CD4-positive, alpha-beta T cell treated with Interleukin-6 for 4 hours (primary cell): Measurements from ENCODE around the gene PSD2.
A peak's percentile ranks its signal among the peaks of the same experiment; 100 is the strongest.

Source experiments
- DNase-seq: peaks from one replicate; pipeline ENCODE4 v3.0.0-alpha.2; 2020; ENCODE audit warnings: mixed read lengths

Gene PSD2

DNA sequence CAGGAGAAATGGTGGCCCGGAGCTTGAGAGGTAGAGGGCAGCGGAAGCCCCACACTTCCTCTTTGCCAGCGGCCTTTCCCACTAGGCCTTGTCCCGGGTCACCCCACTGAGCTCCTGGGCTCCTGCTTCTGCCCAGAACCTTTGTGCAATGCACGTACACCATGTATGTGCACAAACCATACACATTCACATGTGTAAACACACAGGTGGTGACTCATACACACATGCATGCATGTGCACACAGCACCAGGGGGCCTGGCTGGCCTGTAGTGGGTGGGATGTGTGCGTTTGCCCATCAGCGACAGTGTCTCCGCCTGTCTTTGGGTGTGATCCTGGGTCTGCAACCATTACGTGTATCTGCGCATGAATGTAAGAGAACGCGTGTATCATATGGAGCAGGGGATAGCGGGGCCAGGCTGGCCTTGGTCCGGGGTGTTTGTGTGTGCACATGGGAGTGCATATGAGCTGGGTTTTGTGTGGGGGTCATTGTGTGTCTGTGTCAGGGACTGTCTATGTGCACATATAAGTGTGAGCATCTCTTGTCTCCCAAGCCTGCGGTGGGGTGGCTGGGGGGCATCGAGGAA is 43.7 kb downstream of the PSD2 start:
- DNase-seq: no peak

DNA sequence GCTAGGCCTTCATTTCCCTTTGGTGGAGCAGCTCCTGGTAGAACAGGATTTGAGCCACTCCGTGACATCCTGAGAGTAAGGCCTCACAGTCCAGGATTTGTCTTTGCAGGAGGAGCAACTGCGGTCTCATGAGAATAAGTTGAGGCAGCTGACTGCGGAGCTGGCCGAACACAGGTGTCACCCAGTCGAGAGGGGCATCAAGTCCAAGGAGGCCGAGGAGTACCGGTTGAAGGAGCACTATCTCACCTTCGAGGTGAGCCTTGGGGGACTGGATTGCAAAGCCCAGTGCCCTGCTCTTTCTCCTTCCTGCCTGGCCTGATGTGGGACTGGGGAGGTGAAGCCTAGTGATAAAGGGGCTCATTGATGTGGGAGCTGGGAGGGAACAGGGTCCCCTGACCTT is 44.3 kb downstream of the PSD2 start:
- DNase-seq: no peak

DNA sequence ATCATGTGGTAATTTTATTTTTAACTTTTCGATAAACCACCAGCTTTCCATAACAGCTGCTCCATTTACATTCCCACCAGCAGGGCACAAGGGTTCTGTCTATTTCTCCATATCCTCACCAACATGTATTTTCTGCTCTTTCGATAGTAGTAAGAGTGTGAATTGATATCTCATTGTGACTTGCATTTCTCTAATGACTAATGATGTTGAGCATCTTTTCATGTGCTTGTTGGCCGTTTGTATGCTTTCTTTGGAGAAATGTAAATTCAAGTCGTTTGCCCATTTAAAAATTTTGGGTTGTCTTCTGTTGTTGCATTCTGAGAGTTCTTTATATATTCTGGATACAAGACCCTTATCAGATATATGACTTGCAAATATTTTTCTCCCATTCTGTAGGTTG is 45.9 kb downstream of the PSD2 start:
- no peak for DNase-seq

DNA sequence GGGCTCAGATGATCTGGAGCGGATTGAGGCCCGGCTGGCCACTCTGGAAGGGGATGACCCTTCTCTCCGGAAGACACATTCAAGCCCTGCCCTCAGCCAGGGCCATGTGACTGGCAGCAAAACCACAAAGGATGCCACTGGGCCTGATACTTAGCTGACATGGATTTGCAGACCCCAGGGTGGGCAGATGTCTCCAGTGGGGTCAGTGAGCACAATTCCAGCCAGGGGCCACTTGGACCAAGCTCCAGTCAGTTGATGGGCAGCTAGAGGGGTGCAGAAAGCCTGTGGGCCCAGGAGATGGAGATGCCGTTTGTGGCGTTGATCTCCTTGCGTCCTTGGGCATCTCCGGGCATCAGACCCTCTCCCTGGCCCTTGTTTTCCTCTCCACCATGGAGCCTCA is 46.7 kb downstream of the PSD2 start:
- DNase-seq: no peak

DNA sequence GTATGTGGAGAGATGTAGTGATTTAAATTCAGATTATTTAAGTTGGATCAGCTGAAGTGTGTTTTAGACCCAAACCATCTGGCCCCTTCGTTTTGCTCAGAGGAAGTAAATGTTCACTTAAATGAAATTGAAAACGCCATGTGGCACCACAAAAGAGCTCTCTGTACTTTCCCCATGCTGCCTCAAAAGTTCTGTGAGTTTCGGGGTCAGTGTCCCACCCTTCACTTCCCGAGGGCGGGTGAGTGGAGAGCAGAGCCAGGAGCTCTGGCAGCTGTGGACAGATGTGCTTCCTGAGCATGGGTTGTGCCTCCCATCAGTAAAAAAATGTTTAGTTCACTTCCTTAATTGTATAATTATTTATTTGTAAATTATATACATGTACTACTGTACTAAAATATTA is 48.4 kb downstream of the PSD2 start:
- no peak for DNase-seq

DNA sequence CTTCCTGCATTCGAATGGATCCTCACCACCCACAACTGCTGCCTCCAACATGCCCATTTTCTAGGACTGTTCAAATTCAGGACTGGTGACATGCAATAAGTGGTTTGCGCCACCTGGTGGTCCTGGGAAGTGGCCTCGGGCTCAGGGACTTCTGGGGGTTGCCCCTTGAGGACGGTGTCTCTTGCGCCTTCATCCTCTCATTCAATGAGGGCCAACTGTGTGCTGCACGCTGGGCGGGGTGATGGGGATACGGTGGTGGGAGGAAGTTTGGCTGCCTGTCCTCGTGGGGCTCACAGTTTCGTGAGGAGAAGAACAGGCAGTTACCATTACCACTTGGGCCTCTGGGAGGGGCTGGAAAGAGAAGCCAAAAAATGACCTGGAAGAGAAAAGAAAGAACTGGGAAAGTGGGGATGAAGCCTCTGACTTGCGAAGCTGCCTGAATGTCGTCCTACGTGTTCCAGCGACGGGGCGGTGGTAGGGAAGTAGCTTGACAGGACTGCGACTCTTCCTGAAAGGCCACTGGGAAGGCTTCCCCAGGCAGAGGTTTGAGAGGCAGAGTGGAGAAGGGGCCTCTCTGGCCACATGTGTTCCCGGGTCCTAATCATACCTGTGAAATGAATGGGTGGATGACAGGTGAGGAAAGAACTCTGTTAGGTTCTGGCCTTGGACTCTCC is 49.0 kb downstream of the PSD2 start:
- DNase-seq: peak; percentile 79

DNA sequence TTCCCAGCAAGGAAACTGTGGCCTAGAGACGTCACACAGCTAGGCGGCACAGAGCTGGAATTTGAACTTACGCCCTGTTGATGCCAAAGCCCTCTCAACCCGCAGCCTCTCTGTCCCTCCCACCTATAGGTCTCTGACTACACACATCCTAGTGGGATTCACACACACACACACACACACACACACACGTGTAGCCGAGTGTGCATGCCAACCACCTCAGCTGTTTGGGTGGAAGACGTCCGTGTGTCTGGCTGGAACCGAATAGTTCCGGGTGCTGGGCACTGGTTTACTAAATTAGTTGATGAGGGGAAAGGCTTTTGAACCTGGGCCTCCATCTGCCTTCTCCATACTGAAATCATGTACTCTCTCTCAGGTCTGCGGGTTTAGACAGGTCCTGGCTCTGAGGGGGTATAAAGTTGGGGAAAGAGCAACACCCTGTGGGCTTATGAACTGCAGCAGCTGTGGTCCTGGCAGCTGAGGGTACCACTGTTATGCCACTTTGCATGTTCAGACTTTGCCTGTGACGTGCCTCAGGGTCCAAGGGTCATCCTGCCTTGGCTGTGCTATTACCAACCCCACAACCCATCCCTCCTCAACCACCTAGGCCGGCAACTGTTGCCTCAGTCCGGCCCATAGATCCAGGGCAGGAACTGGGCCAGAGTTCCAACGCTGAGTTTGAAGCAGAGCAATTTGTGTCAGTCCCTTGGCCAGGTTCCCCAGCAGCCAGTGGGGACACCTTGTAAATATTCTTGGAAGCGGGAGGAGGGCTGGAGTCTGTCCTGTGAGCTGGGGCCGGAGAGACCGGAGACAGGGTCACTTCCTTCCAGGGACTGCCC is 50.5 kb downstream of the PSD2 start:
- no peak for DNase-seq

DNA sequence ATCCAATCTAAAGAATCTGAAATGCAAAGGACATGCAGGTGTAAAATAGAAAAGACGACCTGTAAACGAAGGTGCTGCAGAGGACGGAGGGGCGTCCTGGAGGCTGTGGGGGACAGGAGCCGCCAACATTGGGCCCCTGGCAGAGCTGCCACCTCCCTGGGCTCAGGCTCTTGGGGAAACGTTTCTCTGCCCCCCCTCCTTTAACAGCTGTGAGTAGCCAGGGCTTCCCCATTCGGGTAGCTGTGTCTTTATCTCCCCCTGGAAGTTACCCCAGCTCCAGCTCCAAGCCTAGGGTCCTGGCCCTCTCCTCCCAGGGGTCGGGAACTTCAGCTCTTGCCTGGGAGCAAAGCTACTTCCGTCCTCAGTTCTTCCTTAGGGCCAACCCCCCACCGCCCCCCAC is 51.5 kb downstream of the PSD2 start:
- no peak for DNase-seq

DNA sequence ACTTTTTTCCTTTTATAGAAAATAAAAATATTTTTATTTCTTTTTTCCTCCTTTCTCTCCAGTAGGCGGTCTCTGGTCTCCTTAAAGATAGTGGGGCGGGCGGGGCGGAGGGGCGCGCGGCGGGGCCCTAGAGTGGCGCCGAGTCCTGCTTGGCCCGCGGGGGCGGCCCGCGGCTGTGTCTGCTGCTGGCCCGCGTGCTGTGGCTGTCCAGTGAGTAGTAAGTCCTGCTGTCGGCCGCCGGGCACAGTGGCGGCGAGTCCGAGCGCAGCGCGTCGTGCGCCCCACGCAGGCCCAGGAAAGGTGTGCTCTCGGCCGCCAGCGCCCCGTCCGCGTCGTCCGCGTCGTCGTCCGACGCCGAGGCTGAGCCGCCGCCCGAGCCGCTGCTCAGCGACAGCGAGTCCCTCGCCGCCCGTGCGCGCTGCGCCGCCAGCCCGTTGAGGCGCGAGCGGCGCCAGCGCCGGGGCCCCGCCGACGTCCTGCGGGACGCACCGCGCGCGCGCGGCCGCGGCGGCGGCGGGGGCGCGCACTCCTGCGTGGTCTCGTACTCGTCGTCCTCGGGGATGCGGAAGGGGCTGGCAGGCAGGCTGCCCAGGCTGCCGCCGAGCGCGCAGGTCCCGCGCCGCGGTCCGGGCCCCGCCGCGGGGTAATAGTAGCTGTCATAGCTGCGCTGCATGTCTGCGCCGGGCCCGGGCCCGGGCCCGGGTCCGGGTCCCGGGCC is 52.3 kb downstream of the PSD2 start:
- peak; percentile 80 for DNase-seq

DNA sequence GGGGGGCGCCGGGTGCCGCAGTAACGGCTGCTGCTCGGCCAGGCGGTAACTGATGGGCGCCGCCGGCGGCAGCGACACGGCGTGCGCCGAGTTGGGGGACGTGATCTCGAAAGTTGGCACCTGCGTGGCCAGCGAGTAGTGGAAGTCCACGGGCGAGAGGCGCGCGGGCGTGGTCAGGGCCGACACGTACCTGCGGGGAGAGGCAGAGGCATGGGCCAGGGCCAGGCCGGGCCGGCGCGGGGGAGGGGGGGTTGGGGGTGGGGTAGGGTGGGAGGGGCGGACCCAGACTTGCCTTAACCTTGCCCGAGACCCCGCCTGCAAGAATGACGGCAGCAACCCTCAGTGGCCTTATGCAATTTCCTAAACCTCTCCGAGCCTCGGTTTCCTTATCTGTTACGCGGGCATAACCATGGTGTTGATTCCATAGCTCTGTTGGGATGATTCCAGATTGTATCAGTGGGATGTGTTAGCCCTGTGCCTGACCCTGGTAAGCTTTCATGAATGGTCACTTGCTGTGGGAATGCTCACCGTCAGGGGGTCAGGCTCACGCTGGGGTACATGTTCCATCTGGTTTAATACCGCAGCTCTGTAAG is 53.0 kb downstream of the PSD2 start:
- peak; percentile 60 for DNase-seq

DNA sequence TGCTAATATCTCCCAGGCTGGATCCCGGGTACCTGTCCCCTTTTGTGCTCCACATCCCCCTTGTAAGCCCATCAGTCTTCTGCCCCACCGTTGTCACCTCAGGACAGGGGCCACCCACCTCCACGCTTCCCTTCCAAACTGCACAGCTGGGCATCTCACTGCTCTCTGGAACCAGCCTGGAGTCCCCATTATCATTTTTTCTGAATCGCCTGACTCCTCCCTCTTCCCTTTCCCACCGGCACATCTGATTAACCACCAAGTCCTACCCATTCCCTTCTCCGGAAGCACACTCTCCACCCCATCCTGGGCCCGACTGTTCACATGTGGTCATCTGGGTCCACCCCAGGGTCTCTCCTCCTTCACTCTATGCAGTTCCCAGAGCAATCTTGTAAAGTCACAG is 53.9 kb downstream of the PSD2 start:
- DNase-seq: no peak

DNA sequence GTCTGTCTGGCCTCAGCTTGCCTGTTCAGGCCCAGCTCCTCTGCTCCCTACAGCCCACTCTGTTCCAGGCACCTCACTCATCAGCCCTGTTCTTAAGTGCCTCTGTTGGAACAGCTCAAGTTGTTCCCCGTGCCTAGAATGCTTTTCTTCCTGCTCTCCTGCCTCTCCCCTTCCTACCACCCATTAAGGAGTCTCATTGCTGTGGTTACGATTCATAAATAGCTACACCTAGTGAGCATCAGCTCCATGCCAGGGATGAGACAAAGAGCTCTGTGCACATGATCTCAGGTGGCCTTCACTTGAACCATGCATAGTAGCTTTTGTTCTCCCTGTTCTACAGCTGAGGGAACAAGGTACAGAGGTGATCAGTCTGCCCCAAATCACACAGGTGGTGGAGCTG is 54.3 kb downstream of the PSD2 start:
- no peak for DNase-seq

DNA sequence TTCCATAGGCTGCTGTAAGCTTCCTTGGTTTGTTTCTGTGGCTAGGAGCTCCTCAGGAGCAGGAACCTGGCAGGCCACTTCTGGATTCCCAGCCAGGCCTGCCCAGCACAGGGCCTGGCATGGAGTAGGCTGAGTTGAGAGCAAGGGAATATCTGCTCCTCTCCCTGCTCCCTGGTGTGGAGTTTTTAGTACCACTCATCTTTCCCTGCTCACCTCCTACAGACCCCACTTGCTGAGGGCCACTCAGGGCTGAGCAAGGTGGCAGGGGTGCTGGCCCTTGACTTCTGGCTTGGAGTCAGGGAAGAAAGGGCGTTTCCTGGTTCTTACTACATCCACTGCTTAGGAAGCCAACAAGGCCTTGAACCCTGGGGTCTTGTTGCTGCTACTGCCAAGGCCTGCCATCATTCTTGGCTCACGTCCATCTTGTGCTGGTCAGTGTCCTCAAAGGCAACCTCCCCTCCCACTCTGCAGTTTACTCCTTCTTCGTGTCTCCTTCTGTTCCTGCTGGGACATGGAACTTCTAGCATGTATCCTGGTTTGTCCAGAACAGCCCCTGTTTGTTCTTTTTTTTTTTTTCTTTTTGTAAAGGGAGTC is 54.9 kb downstream of the PSD2 start:
- DNase-seq: no peak

DNA sequence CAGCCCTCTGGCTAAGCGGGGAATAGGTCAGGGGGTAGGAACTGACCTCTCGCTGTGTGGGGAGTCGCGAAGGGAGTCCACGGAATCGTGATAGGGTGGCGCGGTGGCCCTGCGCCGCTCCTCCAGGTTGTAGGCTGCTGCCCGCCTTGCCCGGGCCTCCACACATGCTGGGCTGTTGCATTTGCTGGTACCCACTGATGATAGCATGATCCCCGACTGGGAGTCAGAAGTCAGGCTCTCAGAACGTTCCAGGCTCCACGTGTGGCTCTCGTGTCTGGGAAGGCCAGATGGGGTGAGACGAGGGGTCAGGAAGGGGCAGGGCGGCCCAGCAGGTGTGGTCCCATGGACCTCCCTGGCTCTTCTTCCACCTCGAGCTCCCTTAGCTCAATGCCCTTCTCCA is 56.0 kb downstream of the PSD2 start:
- DNase-seq: no peak

DNA sequence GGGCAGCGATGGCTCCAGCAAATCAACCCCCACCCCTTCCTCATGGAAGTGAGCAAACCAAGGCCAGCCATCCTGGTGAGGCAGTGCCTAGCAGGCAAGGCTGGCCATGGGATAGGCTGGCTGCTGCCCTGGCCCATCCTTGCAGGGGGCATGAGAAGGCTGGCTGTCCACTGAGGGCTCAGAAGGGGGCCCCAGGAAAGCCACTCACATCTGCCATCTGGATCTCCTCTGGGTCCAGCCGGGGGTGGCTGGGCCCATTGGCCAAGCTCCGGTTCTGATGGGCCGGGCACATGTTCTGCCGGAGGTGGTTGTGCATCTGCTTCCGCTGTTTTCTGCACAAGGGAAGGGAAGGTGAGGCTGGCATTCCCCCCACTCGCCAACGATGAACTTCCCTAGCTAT is 57.1 kb downstream of the PSD2 start:
- DNase-seq: no peak

DNA sequence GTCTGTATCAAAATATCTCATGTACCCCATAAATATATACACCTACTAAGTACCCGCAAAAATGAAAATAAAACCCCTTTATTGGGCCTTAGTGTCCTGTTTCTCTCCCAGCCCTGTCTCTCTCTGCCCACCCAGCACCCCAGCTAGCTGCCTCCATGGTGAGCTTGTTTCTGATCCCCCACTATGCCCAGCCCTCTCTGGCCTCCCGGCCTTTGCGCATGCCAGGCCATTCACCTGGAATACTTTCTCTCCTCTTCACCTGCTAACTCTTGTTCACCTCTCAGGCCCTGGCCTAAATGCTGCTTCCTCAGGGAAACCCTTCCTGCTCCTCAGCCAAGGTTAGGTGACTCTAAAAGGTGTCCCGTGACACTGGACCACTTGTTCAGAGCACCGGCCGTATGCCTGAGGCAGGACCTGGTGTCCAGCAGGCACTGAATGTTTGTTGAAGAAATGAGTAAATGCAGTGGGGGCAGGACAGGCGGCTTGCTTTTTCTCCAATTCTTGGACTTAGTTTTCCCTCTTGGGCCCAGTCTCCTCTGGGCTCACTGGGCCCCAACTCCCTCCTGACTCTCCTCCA is 58.5 kb downstream of the PSD2 start:
- DNase-seq: no peak

DNA sequence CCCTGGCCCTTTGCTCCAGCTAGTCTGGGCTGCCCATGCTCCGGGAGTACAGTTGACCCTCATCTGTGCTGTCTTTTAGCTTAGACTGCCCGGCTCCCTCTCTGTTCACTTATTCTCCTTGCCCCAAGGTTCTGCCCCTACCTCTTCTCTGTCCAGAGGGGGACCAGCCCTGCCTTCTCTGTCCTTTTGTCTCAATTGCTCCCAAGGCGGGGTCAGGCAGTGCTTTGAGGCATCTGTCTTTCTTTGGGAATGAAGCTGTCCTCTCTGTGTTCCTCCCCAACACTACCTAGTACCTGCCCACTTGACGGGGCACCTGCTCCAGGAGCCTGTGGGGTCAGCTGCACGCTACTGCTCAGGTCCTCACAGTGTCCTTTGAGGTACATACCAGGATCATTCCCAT is 59.3 kb downstream of the PSD2 start:
- DNase-seq: no peak

DNA sequence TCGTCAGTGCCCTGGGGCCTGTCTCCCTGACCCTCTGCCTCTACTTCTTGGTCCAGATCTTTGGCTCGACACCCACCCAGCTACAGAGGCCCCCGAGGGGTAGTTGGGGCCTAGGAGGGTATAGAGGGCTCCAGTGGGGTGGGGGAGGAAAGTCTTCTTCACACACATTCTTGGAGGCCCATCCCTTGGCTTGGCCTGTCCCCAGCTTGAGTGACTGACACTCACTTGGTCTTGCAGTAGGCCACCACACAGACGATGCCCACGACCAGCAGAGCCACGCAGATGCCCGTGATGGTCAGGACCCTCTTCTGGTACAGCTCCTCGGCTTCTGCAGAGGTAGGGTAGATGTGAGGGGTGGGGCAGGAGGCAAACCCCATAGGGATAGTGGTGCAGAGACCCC is 59.8 kb downstream of the PSD2 start:
- DNase-seq: no peak

DNA sequence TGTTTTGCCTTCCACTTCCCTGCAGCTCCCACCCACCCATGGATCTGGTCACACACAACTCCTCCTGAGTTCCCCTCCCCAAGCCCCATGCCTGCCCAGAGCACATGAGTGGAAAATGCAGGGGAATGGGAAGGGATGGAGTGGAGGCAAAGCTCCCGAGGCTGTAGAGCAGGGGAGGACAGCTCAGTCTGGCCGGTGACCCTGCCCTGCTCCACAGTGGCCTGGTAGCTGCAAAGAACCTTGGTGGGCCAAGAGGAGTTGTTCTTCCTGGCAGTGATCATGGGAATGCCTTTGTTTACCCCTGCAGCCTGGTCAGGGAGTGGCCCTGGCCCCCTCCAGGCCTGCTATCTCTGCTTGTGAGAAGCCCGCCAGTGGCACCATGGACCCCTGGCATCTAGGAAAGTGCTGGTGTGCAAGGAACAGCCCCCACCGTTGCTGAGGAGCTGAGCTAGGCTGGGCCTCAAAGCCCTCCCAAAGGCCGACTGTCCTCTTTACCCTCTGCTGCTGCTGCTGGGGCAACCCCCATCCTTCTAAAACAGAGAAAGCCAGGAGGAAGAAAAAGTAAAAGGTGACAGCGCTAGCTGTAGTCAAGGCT is 60.4 kb downstream of the PSD2 start:
- DNase-seq: no peak

DNA sequence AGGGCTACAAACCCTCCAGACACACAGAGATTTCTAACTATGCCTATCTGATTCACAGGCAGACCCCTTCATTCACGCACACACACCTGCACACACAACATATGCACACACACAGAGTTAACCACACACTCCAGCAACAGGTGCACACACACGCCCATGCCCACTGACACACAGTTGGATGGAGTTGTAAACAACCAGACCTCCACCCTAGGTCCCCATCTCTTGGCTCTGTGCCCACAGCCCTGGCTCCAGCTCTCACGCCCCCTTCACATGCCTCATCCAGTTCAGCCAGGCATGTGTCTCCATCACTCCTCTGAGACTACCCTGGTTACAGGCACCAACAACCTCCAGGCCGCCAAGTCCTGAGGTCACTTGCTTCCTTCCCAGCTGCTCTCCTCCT is 61.1 kb downstream of the PSD2 start:
- no peak for DNase-seq

DNA sequence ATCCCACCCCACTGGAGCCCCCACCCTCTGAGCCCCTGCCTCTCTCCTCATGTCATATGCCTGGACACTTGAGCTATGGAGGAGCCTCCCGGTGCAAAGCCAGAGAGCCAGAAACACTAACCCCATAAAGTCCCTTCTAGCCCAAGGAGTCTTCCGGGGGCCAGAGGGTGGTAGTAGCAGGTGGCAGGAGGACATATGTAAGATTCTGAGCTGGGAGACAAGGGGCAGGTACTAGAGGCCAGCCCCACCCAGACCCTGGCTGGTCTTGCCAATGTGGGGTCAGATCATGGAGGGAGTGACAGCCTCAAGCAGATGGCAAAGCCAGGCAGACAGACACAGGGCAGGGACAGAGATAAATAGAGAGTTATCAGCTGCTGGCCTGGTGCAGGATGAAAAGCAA is 63.4 kb downstream of the PSD2 start:
- no peak for DNase-seq
